Karpas-422 (cell line): ENCODE data around the gene PFKFB4. TPM values are rescaled to one million over a fixed set of nuclear protein-coding genes. Genes with fewer than 3 reads are reported as not detected.

Experiments
- DNase-seq: peaks from one replicate; pipeline ENCODE4 v3.0.0-alpha.2; 2015
- H2AFZ ChIP-seq: fragments of 200-600 bp; sonication (generic); 2 replicates; pipeline ENCODE4 v1.6.1; 2014; ENCODE audit warnings: antibody characterized with exemption, low read length, mixed read lengths
- H3K27ac ChIP-seq: fragments of 200-600 bp; sonication (generic); 2 replicates; pipeline ENCODE4 v1.5.1; 2014; ENCODE audit warnings: mild to moderate bottlenecking, low read length, moderate library complexity
- H3K27me3 ChIP-seq: fragments of 200-600 bp; sonication (generic); 2 replicates; pipeline ENCODE4 v1.6.1; 2014; ENCODE audit warnings: low read length, mixed read lengths
- H3K36me3 ChIP-seq: fragments of 200-600 bp; sonication (generic); 2 replicates; pipeline ENCODE4 v1.6.1; 2014; ENCODE audit warnings: low read length, mixed read lengths; ENCODE audit not compliant: insufficient read depth
- H3K4me1 ChIP-seq: fragments of 200-600 bp; sonication (generic); 2 replicates; pipeline ENCODE4 v1.6.1; 2014; ENCODE audit warnings: mild to moderate bottlenecking, low read length, mixed read lengths
- H3K4me2 ChIP-seq: fragments of 200-600 bp; sonication (generic); 2 replicates; pipeline ENCODE4 v1.6.1; 2014; ENCODE audit warnings: low read length, low read depth, mild to moderate bottlenecking; ENCODE audit not compliant: poor library complexity, severe bottlenecking
- H3K4me3 ChIP-seq: fragments of 200-600 bp; sonication (generic); 2 replicates; pipeline ENCODE4 v1.5.1; 2014; ENCODE audit warnings: mild to moderate bottlenecking, antibody characterized with exemption, low read length, mixed read lengths
- H3K79me2 ChIP-seq: fragments of 200-600 bp; sonication (generic); 2 replicates; pipeline ENCODE4 v1.6.1; 2014; ENCODE audit warnings: mild to moderate bottlenecking, low read length, mixed read lengths
- H3K9ac ChIP-seq: fragments of 200-600 bp; sonication (generic); 2 replicates; pipeline ENCODE4 v1.6.0; 2014; ENCODE audit warnings: low read length
- H3K9me2 ChIP-seq: fragments of 200-600 bp; sonication (generic), shearing (Covaris generic); replicated peaks from 2 replicates; pipeline ENCODE4 v1.6.0; 2014; ENCODE audit warnings: mild to moderate bottlenecking, low read length, moderate library complexity; ENCODE audit not compliant: insufficient read depth
- H3K9me3 ChIP-seq: fragments of 300-700, 200-600 bp; sonication (generic); 2 replicates; pipeline ENCODE4 v1.6.1; 2014; ENCODE audit warnings: low read length, mixed read lengths
- H4K20me1 ChIP-seq: fragments of 200-600 bp; sonication (generic); 2 replicates; pipeline ENCODE4 v1.6.1; 2014; ENCODE audit warnings: mild to moderate bottlenecking, antibody characterized with exemption, low read length, low read depth; ENCODE audit not compliant: insufficient read depth
- total RNA-seq: library from RNA; depleted of rRNA; stranded (reverse); fragments of >200 nt; shearing (Covaris generic); gene quantifications from 2 replicates; pipeline ENCODE4 v1.2.3, GENCODE V29; 2014; ENCODE audit warnings: low replicate concordance; rRNA removed

Gene PFKFB4
- total RNA-seq = 55.2 and 89.6 TPM in 2 replicates

GRCh38 chr3:48556796-48557626 is at the start of gene PFKFB4:
Gene PFKFB4, minus strand, starts transcription at chr3:48556803. Its CDS starts 26 bp downstream, at chr3:48556777.
- no peaks in the 10 kb centered on the region for H3K9me3 ChIP-seq
- peaks cover 11% of the 10 kb centered on the region; the same call in 1 of the 2 replicates for H3K36me3 ChIP-seq
- peaks cover 24% of the 10 kb centered on the region for H3K79me2 ChIP-seq
- H3K9ac ChIP-seq = peak within 1 kb of the TSS; percentile 77
- H3K27ac ChIP-seq = peak within 1 kb of the TSS; percentile 65
- no peaks in the 10 kb centered on the region for H3K9me2 ChIP-seq
- H4K20me1 ChIP-seq = no peaks in the 10 kb centered on the region
- H2AFZ ChIP-seq = peak within 1 kb of the TSS; percentile 77; the same call in 1 of the 2 replicates
- H3K4me3 ChIP-seq = peak within 1 kb of the TSS; percentile 74
- H3K4me2 ChIP-seq = peak within 1 kb of the TSS; percentile 75
- H3K27me3 ChIP-seq = no peaks in the 10 kb centered on the region
- DNase-seq = peak; percentile 100
- peaks cover 53% of the 10 kb centered on the region for H3K4me1 ChIP-seq

DNA sequence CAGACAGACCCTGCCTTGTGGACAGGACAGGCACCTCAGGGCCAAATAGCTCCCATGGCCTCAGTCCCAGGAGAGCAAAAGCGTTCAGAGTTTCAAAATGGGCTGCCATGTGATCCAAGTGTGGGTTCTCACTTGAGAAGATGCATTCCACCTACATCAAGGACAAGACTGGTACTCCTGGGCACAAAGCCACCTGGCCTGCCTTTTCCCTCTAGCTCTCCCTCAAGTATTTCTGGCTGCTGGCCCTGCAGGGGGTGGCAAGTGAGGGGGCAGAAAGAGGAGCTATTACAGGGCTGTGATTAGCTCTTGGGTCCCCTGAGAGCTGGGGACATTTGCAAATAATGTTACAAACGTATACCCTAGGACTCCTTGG is 45.0 kb upstream of the PFKFB4 start:
- no peak overlapping the region for H2AFZ ChIP-seq
- no peaks in the 10 kb centered on the region for H3K79me2 ChIP-seq
- no peaks in the 10 kb centered on the region for H3K4me1 ChIP-seq
- no peaks in the 10 kb centered on the region for H3K9me3 ChIP-seq
- no peaks in the 10 kb centered on the region for H3K9me2 ChIP-seq
- H4K20me1 ChIP-seq = no peaks in the 10 kb centered on the region
- no peak overlapping the region for H3K27ac ChIP-seq
- no peak overlapping the region for H3K4me2 ChIP-seq
- H3K4me3 ChIP-seq = no peak overlapping the region
- H3K36me3 ChIP-seq = peaks cover 19% of the 10 kb centered on the region
- no peaks in the 10 kb centered on the region for H3K27me3 ChIP-seq
- DNase-seq = no peak
- H3K9ac ChIP-seq = no peak overlapping the region

DNA sequence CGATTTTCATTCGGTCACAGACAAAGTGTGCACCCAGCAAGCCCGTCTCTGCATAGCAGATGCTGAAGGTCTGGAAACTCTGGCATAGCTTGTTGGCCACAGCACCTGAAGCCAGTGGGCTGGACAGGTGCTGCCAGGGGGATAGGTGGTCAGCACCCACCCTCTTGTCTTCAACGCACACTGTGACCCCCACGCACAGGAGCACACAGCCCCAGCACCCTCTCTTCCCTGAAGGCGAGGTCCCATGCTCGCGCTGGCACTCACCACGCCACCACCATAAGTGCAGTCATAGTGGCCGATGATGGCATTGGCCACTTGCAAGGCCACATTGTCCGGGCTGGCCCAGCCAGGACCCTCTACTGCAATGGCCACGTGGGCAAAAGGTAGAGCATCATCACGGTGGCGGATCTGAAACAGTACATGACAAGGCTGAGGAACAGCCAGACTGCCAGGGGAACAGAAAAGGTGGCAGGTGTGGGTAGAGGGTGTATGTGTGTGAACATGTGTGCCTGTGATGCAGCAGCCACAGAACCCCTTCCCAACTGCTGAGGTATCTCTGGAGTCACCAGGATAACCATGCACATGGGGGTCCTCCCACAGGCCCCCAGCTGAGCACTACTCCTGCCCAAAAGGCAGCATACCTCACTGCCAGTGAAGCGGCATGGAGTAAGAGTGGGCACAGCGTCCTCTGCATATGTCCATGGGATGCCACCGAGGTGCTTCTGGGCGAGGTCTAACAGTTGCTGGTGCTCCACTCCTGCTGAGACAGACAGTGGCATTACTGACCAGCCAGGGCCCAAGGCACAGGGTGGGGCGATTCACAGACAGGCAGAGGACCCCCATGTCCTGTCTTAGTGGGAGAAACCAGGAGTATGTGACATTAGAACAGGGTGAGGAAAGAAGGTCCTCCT is 44.4 kb upstream of the PFKFB4 start:
- Histone ChIP-seq H3K9me3 (no peaks in the 10 kb centered on the region), H2AFZ (no peak overlapping the region), H3K27me3 (no peaks in the 10 kb centered on the region), H4K20me1 (no peaks in the 10 kb centered on the region), H3K4me2 (no peak overlapping the region), H3K4me1 (no peaks in the 10 kb centered on the region), H3K4me3 (no peak overlapping the region), H3K36me3 (peaks cover 19% of the 10 kb centered on the region), H3K27ac (no peak overlapping the region), H3K79me2 (no peaks in the 10 kb centered on the region), H3K9ac (no peak overlapping the region), H3K9me2 (no peaks in the 10 kb centered on the region)
- DNase-seq = no peak

DNA sequence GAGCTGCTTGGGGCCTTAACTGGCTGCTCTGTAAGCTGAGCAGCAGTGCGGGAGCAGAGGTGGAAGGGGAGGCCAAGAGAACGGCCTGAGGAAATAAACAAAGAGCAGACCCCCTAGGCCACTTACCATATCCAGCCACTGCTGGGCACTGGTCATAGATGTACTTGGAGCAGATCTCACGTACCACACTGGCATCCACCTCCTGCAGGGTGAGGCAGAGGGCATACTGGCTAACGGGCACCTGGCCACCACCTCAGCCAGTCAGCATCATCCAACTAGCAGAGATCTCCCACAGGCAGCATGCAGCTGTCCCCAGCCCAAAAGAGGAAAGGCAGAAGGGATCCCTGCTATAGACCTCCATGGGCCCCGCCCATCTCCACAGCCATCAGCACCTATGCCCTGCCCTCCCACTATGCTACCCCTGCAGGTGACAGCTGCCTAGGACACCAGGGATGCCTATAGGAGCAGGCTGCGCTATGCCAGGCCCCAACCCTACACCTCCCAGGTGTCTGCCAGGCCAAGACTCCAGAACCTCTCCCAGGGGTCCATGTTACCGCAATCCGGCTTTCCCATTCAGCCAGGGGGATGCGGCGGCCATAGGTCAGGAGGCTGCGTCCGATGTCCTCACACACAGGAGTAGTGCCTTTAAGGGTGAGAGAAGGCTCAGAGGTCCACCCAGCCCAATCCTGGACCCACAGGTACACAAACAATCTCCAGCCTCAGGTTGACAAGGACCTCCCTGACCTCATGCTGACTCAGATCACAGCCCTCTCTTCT is 43.1 kb upstream of the PFKFB4 start:
- H3K27me3 ChIP-seq = no peaks in the 10 kb centered on the region
- no peaks in the 10 kb centered on the region for H3K4me1 ChIP-seq
- H3K4me3 ChIP-seq = no peak overlapping the region
- H2AFZ ChIP-seq = no peak overlapping the region
- no peak overlapping the region for H3K9ac ChIP-seq
- no peaks in the 10 kb centered on the region for H3K9me2 ChIP-seq
- H3K27ac ChIP-seq = no peak overlapping the region
- H4K20me1 ChIP-seq = no peaks in the 10 kb centered on the region
- no peaks in the 10 kb centered on the region for H3K9me3 ChIP-seq
- H3K79me2 ChIP-seq = no peaks in the 10 kb centered on the region
- no peak for DNase-seq
- H3K36me3 ChIP-seq = peaks cover 10% of the 10 kb centered on the region
- H3K4me2 ChIP-seq = no peak overlapping the region

- Histone ChIP-seq H3K9me2 (no peaks in the 10 kb centered on the region), H3K4me2 (no peak overlapping the region), H3K27me3 (no peaks in the 10 kb centered on the region), H3K9me3 (no peaks in the 10 kb centered on the region), H3K4me3 (no peak overlapping the region), H3K79me2 (no peaks in the 10 kb centered on the region), H3K27ac (no peak overlapping the region), H4K20me1 (no peaks in the 10 kb centered on the region), H3K36me3 (peaks cover 8% of the 10 kb centered on the region), H3K9ac (no peak overlapping the region), H3K4me1 (no peaks in the 10 kb centered on the region), H2AFZ (no peak overlapping the region)
- no peak for DNase-seq
Observed at GRCh38 chr3:48599077-48599501, 42.5 kb upstream of the PFKFB4 start.

- H3K79me2 ChIP-seq = no peaks in the 10 kb centered on the region
- no peaks in the 10 kb centered on the region for H3K27me3 ChIP-seq
- H3K4me2 ChIP-seq = no peak overlapping the region
- H3K9ac ChIP-seq = no peak overlapping the region
- no peak overlapping the region for H2AFZ ChIP-seq
- H4K20me1 ChIP-seq = no peaks in the 10 kb centered on the region
- H3K4me1 ChIP-seq = no peaks in the 10 kb centered on the region
- DNase-seq = no peak
- peaks cover 4% of the 10 kb centered on the region; the same call in 1 of the 2 replicates for H3K36me3 ChIP-seq
- no peaks in the 10 kb centered on the region for H3K9me2 ChIP-seq
- no peaks in the 10 kb centered on the region for H3K9me3 ChIP-seq
- no peak overlapping the region for H3K27ac ChIP-seq
- no peak overlapping the region for H3K4me3 ChIP-seq
Observed at GRCh38 chr3:48598323-48599076, 41.9 kb upstream of the PFKFB4 start.

DNA sequence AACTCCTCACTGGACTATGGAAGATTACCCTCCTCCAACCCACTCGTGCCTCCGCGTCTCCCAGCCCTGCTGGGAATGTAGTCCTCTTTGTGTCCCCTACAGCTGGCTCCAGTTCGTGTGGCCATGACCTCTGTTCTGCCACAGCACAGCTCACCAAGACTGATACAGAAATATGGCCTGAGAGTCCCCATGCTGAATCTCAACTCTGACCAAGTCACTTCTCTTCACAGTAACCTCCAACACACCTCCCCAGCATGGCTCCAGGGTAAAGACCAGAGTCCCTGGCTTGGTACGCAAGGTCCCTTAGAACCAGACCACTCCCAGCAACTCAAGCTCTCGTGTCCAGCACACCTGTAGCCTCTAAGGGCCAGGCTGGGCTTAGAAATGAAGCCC is 40.8 kb upstream of the PFKFB4 start:
- H2AFZ ChIP-seq = no peak overlapping the region
- H3K9me3 ChIP-seq = no peaks in the 10 kb centered on the region
- peaks cover 4% of the 10 kb centered on the region; the same call in 1 of the 2 replicates for H3K36me3 ChIP-seq
- DNase-seq = no peak
- H3K27me3 ChIP-seq = no peaks in the 10 kb centered on the region
- H3K9me2 ChIP-seq = no peaks in the 10 kb centered on the region
- H3K4me3 ChIP-seq = no peak overlapping the region
- no peaks in the 10 kb centered on the region for H4K20me1 ChIP-seq
- no peak overlapping the region for H3K9ac ChIP-seq
- no peak overlapping the region for H3K4me2 ChIP-seq
- H3K4me1 ChIP-seq = no peaks in the 10 kb centered on the region
- H3K79me2 ChIP-seq = no peaks in the 10 kb centered on the region
- H3K27ac ChIP-seq = no peak overlapping the region
